Midbrain (tissue), 1 donor: ENCODE results near the gene OBSL1.
A peak's percentile ranks its signal among the peaks of the same experiment; 100 is the strongest.

Source experiments
- DNase-seq: peaks from one replicate; lab custom pipeline; 2025; lab: John Stamatoyannopoulos, UW

The OBSL1 gene

GRCh38 chr2:219565130-219566080 lies 5.9 kb downstream of the OBSL1 start:
- DNase-seq: no peak

- DNase-seq: no peak
Measured at GRCh38 chr2:219563271-219563928, 7.9 kb downstream of the OBSL1 start.

GRCh38 chr2:219562049-219563020 lies 9.0 kb downstream of the OBSL1 start:
- DNase-seq: no peak

GRCh38 chr2:219561179-219562048 lies 9.9 kb downstream of the OBSL1 start:
- no peak for DNase-seq

- no peak for DNase-seq
Measured at GRCh38 chr2:219560893-219561178, 10.5 kb downstream of the OBSL1 start.

GRCh38 chr2:219560037-219560892 lies 11.1 kb downstream of the OBSL1 start:
- DNase-seq: no peak

GRCh38 chr2:219559156-219559915 lies 12.0 kb downstream of the OBSL1 start:
- no peak for DNase-seq

GRCh38 chr2:219557791-219558785 lies 13.3 kb downstream of the OBSL1 start:
- DNase-seq: no peak

GRCh38 chr2:219557320-219557719 lies 14.0 kb downstream of the OBSL1 start:
- no peak for DNase-seq

GRCh38 chr2:219556413-219556812 lies 14.9 kb downstream of the OBSL1 start:
- DNase-seq: no peak

- no peak for DNase-seq
Measured at GRCh38 chr2:219555956-219556355, 15.4 kb downstream of the OBSL1 start.

- DNase-seq: no peak
Measured at GRCh38 chr2:219554350-219554749, 17.0 kb downstream of the OBSL1 start.

GRCh38 chr2:219553463-219553963 lies 17.8 kb downstream of the OBSL1 start:
- no peak for DNase-seq

- DNase-seq: no peak
Measured at GRCh38 chr2:219553168-219553417, 18.2 kb downstream of the OBSL1 start.

- DNase-seq: peak; percentile 83
Measured at GRCh38 chr2:219552382-219553167, 18.8 kb downstream of the OBSL1 start.

GRCh38 chr2:219551441-219552381 lies 19.6 kb downstream of the OBSL1 start:
- DNase-seq: no peak
